CD4-positive, alpha-beta T cell (primary cell): ENCODE results near the gene WDR90. TPM values are rescaled to one million over a fixed set of nuclear protein-coding genes. Genes with fewer than 3 reads are reported as not detected.
A peak's percentile ranks its signal among the peaks of the same experiment; 100 is the strongest.

Experiments used
- ATAC-seq: fragments of 200-7000 bp; cut with Tn5 transposase; one replicate; pipeline ENCODE4 v1.10.0; 2022; ENCODE audit warnings: mild to moderate bottlenecking; ENCODE audit not compliant: poor library complexity
- CTCF ChIA-PET: fragments of 350-600 bp; sonication (Branson Sonifier 250); formaldehyde crosslinking; loops from one replicate; lab custom pipeline; 2021; ENCODE audit warnings: antibody characterized with exemption, inconsistent platforms; lab: Charles Lee
- POLR2A ChIA-PET: fragments of 350-600 bp; sonication (Branson Sonifier 250); formaldehyde crosslinking; loops from one replicate; lab custom pipeline; 2021; ENCODE audit warnings: antibody characterized with exemption, inconsistent platforms; lab: Charles Lee
- DNase-seq, 14 experiments: peaks; one replicate each; pipeline ENCODE4 v3.0.0-alpha.2; 2013 to 2020; ENCODE audit warnings: mixed read lengths in 2 of 14
- H3K27ac ChIP-seq, 2 donors: one replicate each; pipeline versions ENCODE4 v1.5.1 to v1.7.0; 2013; ENCODE audit warnings: low read length in 2 of 2, low read depth in 1 of 2, mild to moderate bottlenecking in 1 of 2
- H3K27me3 ChIP-seq, 2 experiments: 1 replicate in 1 of 2; 2 replicates in 1 of 2; pipeline versions ENCODE4 v1.6.1 to v1.7.0; 2013; ENCODE audit warnings: low read length in 2 of 2, control low read depth in 1 of 2, mild to moderate bottlenecking in 1 of 2, moderate library complexity in 1 of 2; ENCODE audit not compliant: insufficient read depth in 2 of 2, control insufficient read depth in 1 of 2
- H3K36me3 ChIP-seq: one replicate; pipeline ENCODE4 v1.6.1; 2013; ENCODE audit warnings: low read length, control low read depth; ENCODE audit not compliant: insufficient read depth
- H3K4me1 ChIP-seq: one replicate; pipeline ENCODE4 v1.6.1; 2013; ENCODE audit warnings: low read length, control low read depth; ENCODE audit not compliant: insufficient read depth
- H3K4me3 ChIP-seq: one replicate; pipeline ENCODE4 v1.5.1; 2013; ENCODE audit warnings: mild to moderate bottlenecking, low read length, moderate library complexity
- H3K9me3 ChIP-seq, 2 experiments: 1 replicate in 1 of 2; 2 replicates in 1 of 2; pipeline versions ENCODE4 v1.6.1 to v1.7.0; 2013; ENCODE audit warnings: low read length in 2 of 2, mild to moderate bottlenecking in 2 of 2, control low read depth in 1 of 2, moderate library complexity in 1 of 2; ENCODE audit not compliant: control insufficient read depth in 1 of 2, insufficient read depth in 1 of 2
- H3K27ac Mint-ChIP-seq: one replicate; pipeline ENCODE4 v1.8.0; 2020; ENCODE audit warnings: mixed read lengths
- H3K27me3 Mint-ChIP-seq: one replicate; pipeline ENCODE4 v1.8.0; 2021; ENCODE audit warnings: mixed read lengths
- H3K36me3 Mint-ChIP-seq: one replicate; pipeline ENCODE4 v1.8.0; 2021; ENCODE audit warnings: low read depth, mixed read lengths
- H3K4me1 Mint-ChIP-seq: one replicate; pipeline ENCODE4 v1.8.0; 2021; ENCODE audit warnings: low read depth, mixed read lengths
- H3K4me3 Mint-ChIP-seq: one replicate; pipeline ENCODE4 v1.8.0; 2020; ENCODE audit warnings: mild to moderate bottlenecking, mixed read lengths
- H3K9me3 Mint-ChIP-seq: one replicate; pipeline ENCODE4 v1.8.0; 2020; ENCODE audit warnings: mixed read lengths
- intact Hi-C, 2 experiments: fragments of 100-400 bp; cut with DNase I in 1 of 2; cut with micrococcal nuclease in 1 of 2; formaldehyde crosslinking; loops; one replicate each; pipeline versions ENCODE4 v1.15.1 to v1.9.0; 2023 to 2025; cut with DNase I, micrococcal nuclease
- total RNA-seq, 174 experiments: library from RNA in 2 of 174; stranded (reverse) in 2 of 174; gene quantifications; one replicate each; pipeline ENCODE4 v1.2.3 and lab custom pipeline; 2021 to 2026
- TF ChIP-seq, protein P1 (sequence below): fragments of 200-600 bp; IDR thresholded peaks from one replicate; pipeline ENCODE4 v1.8.0; 2022; ENCODE audit warnings: antibody characterized with exemption, mild to moderate bottlenecking

The WDR90 gene
- total RNA-seq, 2 experiments from 2014 or later, result 8.1 to 10.3 TPM

DNA sequence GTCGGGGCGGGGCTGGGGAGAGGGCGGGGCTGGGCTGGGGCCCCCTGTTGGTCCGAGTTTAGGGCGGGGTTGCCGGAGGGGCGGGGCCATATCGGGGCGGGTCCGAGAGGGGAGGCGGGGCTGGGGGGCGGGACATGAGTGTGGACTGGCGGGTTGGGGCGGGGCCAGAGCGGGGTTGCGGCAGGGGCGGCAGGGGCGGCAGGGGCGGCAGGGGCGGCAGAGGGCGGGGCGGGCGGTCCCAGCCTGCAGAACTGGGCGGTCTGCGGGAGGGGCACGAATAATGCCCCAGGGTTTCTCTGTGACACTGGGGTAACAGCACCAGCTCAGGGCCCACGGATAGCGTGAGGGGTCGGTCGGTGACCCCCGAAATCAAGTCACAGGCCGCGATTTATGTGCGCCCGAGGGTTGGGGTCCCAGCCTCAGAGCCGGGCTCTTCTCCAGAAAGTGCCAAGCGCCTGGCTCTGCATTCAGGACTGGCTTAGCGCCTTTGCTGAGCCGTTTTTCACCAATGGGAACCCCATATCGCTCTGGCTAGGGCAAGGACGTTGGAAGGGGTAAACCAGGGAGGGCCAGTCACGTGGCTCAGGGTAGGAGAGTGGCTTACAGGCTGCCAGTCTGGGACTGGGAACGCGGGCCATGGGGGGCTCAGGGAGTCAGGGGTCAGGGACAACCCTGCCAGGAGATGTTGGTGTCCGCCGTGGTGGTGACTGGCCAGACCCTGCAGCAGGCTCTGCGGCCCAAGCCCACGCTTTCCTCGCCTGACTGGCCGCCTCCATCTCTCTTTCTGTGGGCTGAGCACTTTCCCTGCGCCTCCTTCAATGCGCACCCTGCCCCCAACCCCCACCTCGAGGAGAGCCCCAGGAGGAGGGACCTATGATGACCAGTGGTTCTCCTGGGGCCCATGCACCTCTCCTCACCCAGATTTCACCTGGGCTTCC lies 11.8 kb upstream of the WDR90 start:
- DNase-seq (peak in 13 of 14 experiments; percentile 79 to 94 (median 88)), ATAC-seq (peak; percentile 54)
- Mint-ChIP-seq H3K9me3 (no peaks in the 10 kb centered on the region), H3K27ac (peak overlapping the region; percentile 100), H3K4me1 (peaks cover 8% of the 10 kb centered on the region), H3K4me3 (peak overlapping the region; percentile 99), H3K27me3 (peaks cover 6% of the 10 kb centered on the region), H3K36me3 (peaks cover 9% of the 10 kb centered on the region)
- CTCF ChIA-PET, result interaction anchor here (1.0 to 1.5 kb wide), 4 partner anchors 11 to 110 kb away, joined by 3 to 6 read pairs (median 4); partner anchors contain the start of genes CAPN15 and WDR90
- no peaks in the 10 kb centered on the region for H3K27me3 ChIP-seq
- POLR2A ChIA-PET, result interaction anchor here (0.8 to 3.0 kb wide), 17 partner anchors 10 to 1145 kb away, joined by 3 to 18 read pairs (median 4); partner anchors contain the start of genes CAPN15, CHTF18, JMJD8 and NUBP2
- H3K27ac ChIP-seq, result peak overlapping the region; percentile 82 to 86
- peak overlapping the region; percentile 73 for H3K4me3 ChIP-seq
- no peaks in the 10 kb centered on the region for H3K36me3 ChIP-seq
- intact Hi-C loops, result loop anchor here in 1 of 2 experiments (2.0 kb wide), 1 partner anchor 49 kb away; no protein-coding TSS in a partner anchor
- H3K9me3 ChIP-seq, result peaks cover 0 to 10% of the 10 kb centered on the region in 2 experiments
- TF ChIP-seq, protein P1, sequence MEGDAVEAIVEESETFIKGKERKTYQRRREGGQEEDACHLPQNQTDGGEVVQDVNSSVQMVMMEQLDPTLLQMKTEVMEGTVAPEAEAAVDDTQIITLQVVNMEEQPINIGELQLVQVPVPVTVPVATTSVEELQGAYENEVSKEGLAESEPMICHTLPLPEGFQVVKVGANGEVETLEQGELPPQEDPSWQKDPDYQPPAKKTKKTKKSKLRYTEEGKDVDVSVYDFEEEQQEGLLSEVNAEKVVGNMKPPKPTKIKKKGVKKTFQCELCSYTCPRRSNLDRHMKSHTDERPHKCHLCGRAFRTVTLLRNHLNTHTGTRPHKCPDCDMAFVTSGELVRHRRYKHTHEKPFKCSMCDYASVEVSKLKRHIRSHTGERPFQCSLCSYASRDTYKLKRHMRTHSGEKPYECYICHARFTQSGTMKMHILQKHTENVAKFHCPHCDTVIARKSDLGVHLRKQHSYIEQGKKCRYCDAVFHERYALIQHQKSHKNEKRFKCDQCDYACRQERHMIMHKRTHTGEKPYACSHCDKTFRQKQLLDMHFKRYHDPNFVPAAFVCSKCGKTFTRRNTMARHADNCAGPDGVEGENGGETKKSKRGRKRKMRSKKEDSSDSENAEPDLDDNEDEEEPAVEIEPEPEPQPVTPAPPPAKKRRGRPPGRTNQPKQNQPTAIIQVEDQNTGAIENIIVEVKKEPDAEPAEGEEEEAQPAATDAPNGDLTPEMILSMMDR, result no peak
- H3K4me1 ChIP-seq, result peaks cover 40% of the 10 kb centered on the region

DNA sequence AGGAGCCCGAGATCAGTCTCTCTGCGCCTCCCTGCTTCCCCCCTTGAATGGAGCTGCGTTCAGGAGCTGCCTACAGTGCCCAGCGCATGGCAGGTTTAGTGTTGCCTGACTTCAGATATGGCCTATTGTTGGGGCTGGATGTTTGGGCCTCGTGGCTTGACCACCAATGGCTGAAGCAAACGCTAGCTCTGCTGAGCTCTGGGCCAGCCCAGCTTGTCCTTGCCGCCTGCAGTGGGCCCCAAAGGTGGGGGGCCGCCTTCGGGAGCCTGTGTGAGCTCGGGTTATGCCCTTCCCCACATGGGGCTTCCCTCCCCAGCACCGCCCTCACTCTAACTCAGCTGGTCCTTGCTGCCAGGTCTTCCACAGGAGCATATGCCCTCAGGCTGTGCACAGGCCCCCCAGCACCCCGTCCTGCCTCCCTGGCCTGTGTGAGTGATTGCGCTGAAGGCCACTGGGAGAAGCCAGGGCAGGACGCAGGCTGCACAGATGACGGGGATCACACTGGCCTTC lies 11.1 kb upstream of the WDR90 start:
- TF ChIP-seq, protein P1, result no peak
- ChIA-PET CTCF (no interaction called here), POLR2A (interaction anchor here (3.0 kb wide), 1 partner anchor 43 kb away, joined by 16 read pairs; the partner anchor contains the start of gene STUB1)
- peaks cover 8% of the 10 kb centered on the region for H3K4me1 Mint-ChIP-seq
- H3K27ac Mint-ChIP-seq, result no peak overlapping the region
- Histone ChIP-seq H3K27ac (no peak overlapping the region), H3K4me3 (no peak overlapping the region), H3K4me1 (peaks cover 47% of the 10 kb centered on the region), H3K27me3 (no peaks in the 10 kb centered on the region), H3K36me3 (no peaks in the 10 kb centered on the region), H3K9me3 (peaks cover 0 to 10% of the 10 kb centered on the region in 2 experiments)
- peak overlapping the region; percentile 48 for H3K4me3 Mint-ChIP-seq
- no peaks in the 10 kb centered on the region for H3K9me3 Mint-ChIP-seq
- ATAC-seq (no peak), DNase-seq (peak in 1 of 14 experiments; percentile 48)
- peaks cover 6% of the 10 kb centered on the region for H3K27me3 Mint-ChIP-seq
- peaks cover 9% of the 10 kb centered on the region for H3K36me3 Mint-ChIP-seq
- intact Hi-C loops, result no loop called here

DNA sequence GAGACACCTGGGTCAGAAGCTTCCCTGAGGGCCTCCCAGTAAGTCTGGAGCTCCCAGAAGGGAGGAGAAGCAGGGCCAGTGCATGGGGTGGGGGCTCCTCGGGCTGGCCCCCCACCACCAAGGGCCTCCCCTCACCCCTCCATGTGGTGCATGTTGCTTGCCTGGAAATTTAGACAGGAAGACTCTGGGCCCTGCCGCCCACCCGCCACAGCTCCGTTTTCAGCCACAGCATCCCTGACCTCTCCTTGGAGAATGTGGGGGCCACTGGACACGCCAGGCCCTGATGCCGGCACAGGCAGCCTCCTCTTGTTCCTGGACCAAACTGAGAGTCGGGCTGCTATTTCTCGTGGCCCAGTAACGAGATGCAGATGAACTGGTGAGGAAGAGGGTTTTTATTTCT lies 10.3 kb upstream of the WDR90 start:
- TF ChIP-seq, protein P1, result no peak
- ChIA-PET POLR2A (no interaction called here), CTCF (no interaction called here)
- peaks cover 8% of the 10 kb centered on the region for H3K4me1 Mint-ChIP-seq
- peaks cover 9% of the 10 kb centered on the region for H3K36me3 Mint-ChIP-seq
- peak overlapping the region; percentile 63 for H3K4me3 Mint-ChIP-seq
- no peak overlapping the region for H3K4me3 ChIP-seq
- H3K9me3 Mint-ChIP-seq, result no peaks in the 10 kb centered on the region
- ATAC-seq, result no peak
- H3K4me1 ChIP-seq, result peaks cover 50% of the 10 kb centered on the region
- H3K36me3 ChIP-seq, result no peaks in the 10 kb centered on the region
- DNase-seq, result no peak
- H3K9me3 ChIP-seq, result peaks cover 0 to 10% of the 10 kb centered on the region in 2 experiments
- intact Hi-C loops, result no loop called here
- H3K27me3 ChIP-seq, result no peaks in the 10 kb centered on the region
- no peak overlapping the region for H3K27ac ChIP-seq
- peak overlapping the region; percentile 12 for H3K27ac Mint-ChIP-seq
- H3K27me3 Mint-ChIP-seq, result peaks cover 6% of the 10 kb centered on the region
